ENCODE data around the gene APRT.

GRCh38 chr16:88805340-88805715 is 6.4 kb downstream of the APRT start:
- no peak for TF ChIP-seq CTCF (IDR thresholded peaks at IDR 0.05)
- no peak for TF ChIP-seq EZH2 (IDR thresholded peaks at IDR 0.05)
- no peak for TF ChIP-seq EZH2phosphoT487 (IDR thresholded peaks at IDR 0.05)

Data from neural progenitor cell (in vitro differentiated cells).